Psoas muscle (tissue), 8 donors: ENCODE results near the gene TCL1A. TPM values are rescaled to one million over a fixed set of nuclear protein-coding genes. Genes with fewer than 3 reads are reported as not detected.

Experiments used
- ATAC-seq, 4 donors: fragments of 200-7000 bp; cut with Tn5 transposase; one replicate each; pipeline ENCODE4 v1.9.1; 2020; ENCODE audit warnings: moderate library complexity in 3 of 4, mild to moderate bottlenecking in 2 of 4
- DNase-seq, 2 donors: peaks; one replicate each; pipeline ENCODE4 v3.0.0-alpha.2; 2020
- H3K27ac ChIP-seq: fragments of 200-600 bp; one replicate; pipeline ENCODE4 v1.8.0; 2022
- H3K27me3 ChIP-seq, 3 donors: fragments of 200-600 bp in 1 of 3; one replicate each; pipeline versions ENCODE4 v1.6.1 to v1.8.0; 2013 to 2022; ENCODE audit warnings: low read length in 2 of 3, mild to moderate bottlenecking in 2 of 3, moderate library complexity in 1 of 3; ENCODE audit not compliant: insufficient read depth in 3 of 3
- H3K36me3 ChIP-seq, 2 donors: fragments of 200-600 bp in 1 of 2; one replicate each; pipeline versions ENCODE4 v1.6.1 to v1.8.0; 2013 to 2022; ENCODE audit warnings: low read depth in 1 of 2, mild to moderate bottlenecking in 1 of 2, moderate library complexity in 1 of 2; ENCODE audit not compliant: insufficient read depth in 1 of 2
- H3K4me1 ChIP-seq: fragments of 200-600 bp; one replicate; pipeline ENCODE4 v1.8.0; 2022
- H3K4me3 ChIP-seq: fragments of 200-600 bp; one replicate; pipeline ENCODE4 v1.8.0; 2022; ENCODE audit warnings: mild to moderate bottlenecking
- H3K9me3 ChIP-seq: fragments of 200-600 bp; one replicate; pipeline ENCODE4 v1.8.0; 2022
- CTCF ChIP-seq: fragments of 200-600 bp; IDR thresholded peaks from one replicate; pipeline ENCODE4 v1.8.0; 2022; ENCODE audit warnings: antibody characterized with exemption
- WGBS, 3 donors: extraction: QIAGEN DNeasy Blood & Tissue Kit; methylation state at CpG; one replicate each; pipeline versions ENCODE4 v1.1.6 to v1.1.7; 2013; 5-methylcytosine and 5-hydroxymethylcytosine counted together
- intact Hi-C, 2 donors: fragments of 100-400 bp; cut with DNase I; formaldehyde crosslinking; loops; one replicate each; pipeline versions ENCODE4 v1.11.0 to v1.14.2; 2022
- polyA plus RNA-seq, 3 donors: library from polyadenylated mRNA; stranded (reverse); fragments of 200-250 nt; gene quantifications; one replicate each; pipeline ENCODE4 v1.2.3, GENCODE V29; 2013
- total RNA-seq, 4 donors: library from RNA; stranded (reverse); fragmentation: NEBNext Ultra II Directional in 2 of 4; extraction: Animal tissue kit (Norgen Biotek cat#: 25700) in 2 of 4; gene quantifications; one replicate each; pipeline versions ENCODE4 v1.2.1 to v1.2.4, GENCODE V29; 2021 to 2023
- donor health status: healthy with polysubstance abuse.
- donor health status: DM: no; HTN: no; CAD: no; lungs with moderate emphysema.
- donor health status: Bipolar disorder and iron deficiency.
- donor health status: healthy.
- donor health status: DM: yes; HTN: yes; CAD: no.
- donor health status: DM: no; HTN: no; CAD: no.
- donor health status: DM: no; HTN: no; CAD: no.
- donor health status: DM: yes; HTN: yes; CAD: no.

Gene TCL1A
- total and polyA plus RNA-seq, 7 donors: 0.05 to 0.48 (median 0.17) TPM; not detected in 4

DNA sequence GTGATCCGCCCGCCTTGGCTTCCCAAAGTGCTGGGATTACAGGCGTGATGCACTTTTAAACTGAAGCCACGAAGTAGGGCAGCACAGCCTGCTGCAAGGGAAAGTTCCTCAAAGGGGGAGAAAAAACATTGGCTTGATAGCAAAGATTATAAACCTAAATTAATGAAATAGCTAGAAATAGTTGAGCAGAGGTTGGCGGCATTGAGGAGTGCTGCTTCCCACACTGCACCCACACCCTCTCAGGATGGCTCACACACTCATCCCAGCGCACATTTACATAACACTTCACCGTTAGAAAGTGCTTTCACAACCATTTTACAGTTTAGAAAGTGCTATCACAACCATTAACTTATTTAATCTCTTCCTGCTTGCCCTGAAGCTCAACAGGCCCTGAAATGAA, 44.4 kb upstream of the TCL1A start:
- H3K27ac ChIP-seq: no peak overlapping the region
- no peaks in the 10 kb centered on the region for H3K4me1 ChIP-seq
- H3K4me3 ChIP-seq: no peak overlapping the region
- H3K27me3 ChIP-seq: peaks cover 0 to 10% (median 2%) of the 10 kb centered on the region in 3 donors
- ATAC-seq (no peak), DNase-seq (no peak)
- intact Hi-C loops: no loop called here
- WGBS, 3 donors: 76 to 80% (median 78%) methylated on average over 7 of the region's 7 CpGs
- no peak for TF ChIP-seq CTCF
- no peaks in the 10 kb centered on the region for H3K36me3 ChIP-seq
- no peaks in the 10 kb centered on the region for H3K9me3 ChIP-seq

DNA sequence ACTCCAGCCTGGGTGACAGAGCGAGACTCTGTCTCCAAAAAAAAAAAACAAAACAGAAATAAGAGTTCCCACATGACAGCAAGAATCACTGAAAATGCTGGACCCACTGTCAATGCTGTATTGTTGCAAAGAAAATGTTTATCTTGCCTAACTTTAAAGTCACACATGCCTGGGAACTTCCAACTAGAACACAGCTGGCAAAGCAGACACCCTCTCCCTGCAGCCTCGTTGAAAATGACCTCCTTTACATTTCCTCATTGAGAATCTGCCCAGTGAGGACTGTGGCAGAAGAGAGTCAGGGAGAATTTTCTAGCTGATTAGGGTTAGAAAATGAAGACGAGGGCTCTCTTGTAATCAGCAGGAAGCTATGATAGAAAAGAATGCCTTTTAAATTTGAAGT, 42.8 kb upstream of the TCL1A start:
- Histone ChIP-seq H3K4me1 (no peaks in the 10 kb centered on the region), H3K27ac (no peak overlapping the region), H3K4me3 (no peak overlapping the region), H3K9me3 (no peaks in the 10 kb centered on the region), H3K27me3 (peaks cover 1 to 10% (median 2%) of the 10 kb centered on the region in 3 donors), H3K36me3 (no peaks in the 10 kb centered on the region)
- ATAC-seq (no peak), DNase-seq (no peak)
- intact Hi-C loops: no loop called here
- WGBS, 3 donors: 45 to 51% (median 51%) methylated on average over 3 of the region's 3 CpGs
- TF ChIP-seq CTCF: no peak

GRCh38 chr14:95756127-95756526, 42.2 kb upstream of the TCL1A start:
- TF ChIP-seq CTCF: no peak
- Histone ChIP-seq H3K4me3 (no peak overlapping the region), H3K36me3 (no peaks in the 10 kb centered on the region), H3K4me1 (no peaks in the 10 kb centered on the region), H3K9me3 (no peaks in the 10 kb centered on the region), H3K27ac (no peak overlapping the region), H3K27me3 (peaks cover 2 to 9% (median 4%) of the 10 kb centered on the region in 3 donors)
- no peak for ATAC-seq
- WGBS, 3 donors: 74 to 78% (median 77%) methylated on average over 6 of the region's 6 CpGs
- intact Hi-C loops: no loop called here
- DNase-seq: no peak

DNA sequence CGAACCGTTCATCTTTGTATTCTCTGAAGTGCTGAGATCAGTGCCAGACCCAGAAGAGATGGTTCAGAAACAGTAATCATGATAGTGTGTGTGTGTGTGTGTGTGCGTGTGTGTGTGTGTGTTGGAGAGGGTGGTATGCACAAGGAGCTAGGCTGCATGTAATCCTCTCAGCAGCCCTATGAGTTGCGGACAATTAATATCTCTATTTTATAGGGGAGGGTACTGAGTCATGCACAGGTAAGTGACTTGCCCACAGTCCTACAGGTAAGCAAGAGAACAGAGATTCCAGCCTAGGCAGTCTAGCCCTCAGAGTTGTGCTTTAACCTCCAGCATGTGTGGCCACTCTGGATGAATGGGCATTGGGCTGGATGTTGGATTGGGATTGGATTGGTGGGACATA, 27.9 kb upstream of the TCL1A start:
- no peaks in the 10 kb centered on the region for H3K9me3 ChIP-seq
- WGBS, 3 donors: 84 to 89% (median 87%) methylated on average over 4 of the region's 4 CpGs
- ATAC-seq: no peak
- no peak overlapping the region for H3K27ac ChIP-seq
- no peak overlapping the region for H3K4me3 ChIP-seq
- no peak for TF ChIP-seq CTCF
- no peaks in the 10 kb centered on the region for H3K4me1 ChIP-seq
- peaks cover 0 to 2% (median 0%) of the 10 kb centered on the region in 3 donors for H3K27me3 ChIP-seq
- no peaks in the 10 kb centered on the region for H3K36me3 ChIP-seq
- intact Hi-C loops: no loop called here
- no peak for DNase-seq

- WGBS, 3 donors: 6 to 15% (median 13%) methylated on average over 5 of the region's 5 CpGs
- H3K9me3 ChIP-seq: no peaks in the 10 kb centered on the region
These were observed 27.1 kb upstream of the TCL1A start for GRCh38 chr14:95741038-95741490.

More at GRCh38 chr14:95741038-95741490, 27.1 kb upstream of the TCL1A start:
- Histone ChIP-seq H3K27ac (no peak overlapping the region), H3K4me1 (no peaks in the 10 kb centered on the region), H3K4me3 (no peak overlapping the region), H3K27me3 (peaks cover 0 to 2% (median 0%) of the 10 kb centered on the region in 3 donors), H3K36me3 (no peaks in the 10 kb centered on the region)
- ATAC-seq (no peak), DNase-seq (no peak)
- intact Hi-C loops: no loop called here
- TF ChIP-seq CTCF: no peak
